HEK293 (cell line): ENCODE results near the gene SNAP47.

ENCODE experiments used
- CTCF ChIP-seq: fragments of 450-650 bp; formaldehyde crosslinking; IDR thresholded peaks from 2 replicates; pipeline ENCODE4 v1.5.1; 2016; ENCODE audit warnings: missing biosample characterization, missing genetic modification characterization
- EGR2 ChIP-seq: fragments of 450-650 bp; formaldehyde crosslinking; IDR thresholded peaks from 2 replicates; pipeline ENCODE4 v1.5.1; 2016; ENCODE audit warnings: low read depth, missing biosample characterization, missing genetic modification characterization
- HIC1 ChIP-seq: fragments of 450-650 bp; formaldehyde crosslinking; IDR thresholded peaks from 2 replicates; pipeline ENCODE4 v1.5.1; 2016; ENCODE audit warnings: missing biosample characterization, missing genetic modification characterization
- IKZF3 ChIP-seq: fragments of 450-650 bp; IDR thresholded peaks from 2 replicates; pipeline ENCODE4 v1.5.0; 2018; ENCODE audit warnings: missing biosample characterization, mild to moderate bottlenecking, missing genetic modification characterization, moderate library complexity
- KLF1 ChIP-seq: fragments of 450-650 bp; formaldehyde crosslinking; IDR thresholded peaks from 2 replicates; pipeline ENCODE4 v1.5.1; 2016; ENCODE audit warnings: missing biosample characterization, missing genetic modification characterization
- KLF16 ChIP-seq: fragments of 450-650 bp; formaldehyde crosslinking; IDR thresholded peaks from 2 replicates; pipeline ENCODE4 v1.5.1; 2017; ENCODE audit warnings: missing biosample characterization, missing genetic modification characterization
- PATZ1 ChIP-seq: fragments of 450-650 bp; formaldehyde crosslinking; IDR thresholded peaks from 2 replicates; pipeline ENCODE4 v1.5.1; 2016; ENCODE audit warnings: missing biosample characterization, missing genetic modification characterization
- SP2 ChIP-seq: fragments of 450-650 bp; formaldehyde crosslinking; IDR thresholded peaks from 2 replicates; pipeline ENCODE4 v1.5.1; 2016; ENCODE audit warnings: missing biosample characterization, missing genetic modification characterization
- SP7 ChIP-seq: fragments of 450-650 bp; formaldehyde crosslinking; IDR thresholded peaks from 2 replicates; pipeline ENCODE4 v1.5.1; 2016; ENCODE audit warnings: missing biosample characterization, missing genetic modification characterization
- ZBTB11 ChIP-seq: fragments of 450-650 bp; formaldehyde crosslinking; conservative IDR thresholded peaks from 2 replicates; pipeline ENCODE4 v1.5.1; 2016; ENCODE audit warnings: low read depth, missing biosample characterization, missing genetic modification characterization
- ZBTB48 ChIP-seq: fragments of 450-650 bp; formaldehyde crosslinking; IDR thresholded peaks from 2 replicates; pipeline ENCODE4 v1.5.1; 2016; ENCODE audit warnings: missing biosample characterization, missing genetic modification characterization
- ZEB2 ChIP-seq: fragments of 450-650 bp; formaldehyde crosslinking; IDR thresholded peaks from 2 replicates; pipeline ENCODE4 v1.5.1; 2016; ENCODE audit warnings: missing biosample characterization, missing genetic modification characterization
- ZFHX2 ChIP-seq: fragments of 450-650 bp; formaldehyde crosslinking; conservative IDR thresholded peaks from 2 replicates; pipeline ENCODE4 v1.5.1; 2016; ENCODE audit warnings: missing biosample characterization, missing genetic modification characterization
- ZFP69B ChIP-seq: fragments of 450-650 bp; formaldehyde crosslinking; IDR thresholded peaks from 2 replicates; pipeline ENCODE4 v1.5.1; 2016; ENCODE audit warnings: missing biosample characterization, missing genetic modification characterization
- ZNF280D ChIP-seq: fragments of 450-650 bp; formaldehyde crosslinking; IDR thresholded peaks from 2 replicates; pipeline ENCODE4 v1.5.1; 2016; ENCODE audit warnings: missing biosample characterization, missing genetic modification characterization
- ZNF426 ChIP-seq: fragments of 450-650 bp; formaldehyde crosslinking; IDR thresholded peaks from 2 replicates; pipeline ENCODE4 v1.5.1; 2017; ENCODE audit warnings: missing biosample characterization, missing genetic modification characterization, mild to moderate bottlenecking, inconsistent platforms, moderate library complexity
- ZNF501 ChIP-seq: fragments of 450-650 bp; formaldehyde crosslinking; IDR thresholded peaks from 2 replicates; pipeline ENCODE4 v1.5.1; 2016; ENCODE audit warnings: missing biosample characterization, missing genetic modification characterization
- ZNF521 ChIP-seq: fragments of 450-650 bp; formaldehyde crosslinking; IDR thresholded peaks from 2 replicates; pipeline ENCODE4 v1.5.1; 2017; ENCODE audit warnings: missing biosample characterization, mild to moderate bottlenecking, missing genetic modification characterization
- ZNF561 ChIP-seq: fragments of 450-650 bp; IDR thresholded peaks from 2 replicates; pipeline ENCODE4 v1.5.1; 2018; ENCODE audit warnings: missing biosample characterization, missing genetic modification characterization, borderline replicate concordance
- ZNF692 ChIP-seq: fragments of 450-650 bp; formaldehyde crosslinking; IDR thresholded peaks from 2 replicates; pipeline ENCODE4 v1.5.1; 2016; ENCODE audit warnings: missing biosample characterization, missing genetic modification characterization
- ZSCAN5A ChIP-seq: fragments of 450-650 bp; formaldehyde crosslinking; IDR thresholded peaks from 2 replicates; pipeline ENCODE4 v1.5.1; 2016; ENCODE audit warnings: missing biosample characterization, missing genetic modification characterization
- ZXDB ChIP-seq: fragments of 450-650 bp; formaldehyde crosslinking; IDR thresholded peaks from 2 replicates; pipeline ENCODE4 v1.5.1; 2016; ENCODE audit warnings: missing biosample characterization, missing genetic modification characterization

SNAP47 gene

GRCh38 chr1:227762231-227762911 is 27.1 kb downstream of the SNAP47 start (continued):
- TF ChIP-seq ZBTB11 (tag by site-specific recombination) (peak; percentile 90), ZSCAN5A (tag by site-specific recombination) (peak; percentile 63; the same call in 1 of the 2 replicates), ZNF692 (tag by site-specific recombination) (peak; percentile 86), ZNF280D (peak; percentile 43; the same call in 1 of the 2 replicates), ZNF561 (tag by site-specific recombination) (peak; percentile 95), ZFHX2 (tag by site-specific recombination) (peak; percentile 95), SP7 (peak; percentile 85), ZEB2 (tag by site-specific recombination) (peak; percentile 92), HIC1 (tag by site-specific recombination) (peak; percentile 53), ZNF426 (tag by site-specific recombination) (no peak), ZNF501 (peak; percentile 87), EGR2 (tag by site-specific recombination) (peak; percentile 96), ZBTB48 (tag by site-specific recombination) (peak; percentile 94), ZNF521 (tag by site-specific recombination) (no peak), ZXDB (tag by site-specific recombination) (peak; percentile 59; the same call in 1 of the 2 replicates), KLF1 (tag by site-specific recombination) (peak; percentile 83), PATZ1 (tag by site-specific recombination) (peak; percentile 91), IKZF3 (peak; percentile 78), KLF16 (tag by site-specific recombination) (0 out of 2 replicates have a peak, but pooled peaks have one; percentile 30), SP2 (tag by site-specific recombination) (peak; percentile 50), CTCF (peak; percentile 99), ZFP69B (tag by site-specific recombination) (peak; percentile 80)
